DND-41 (cell line): ENCODE results near the gene COPS9.

Source experiments
- EZH2 ChIP-seq: IDR thresholded peaks from 3 replicates; pipeline ENCODE4 v1.6.1; 2012; ENCODE audit warnings: borderline replicate concordance, low read depth, mild to moderate bottlenecking, moderate library complexity, low read length, inconsistent platforms; ENCODE audit not compliant: severe bottlenecking
- TF ChIP-seq, protein P1 (sequence below): IDR thresholded peaks from 2 replicates; pipeline ENCODE4 v1.5.1; 2012; ENCODE audit warnings: borderline replicate concordance, low read length, moderate library complexity, mild to moderate bottlenecking; ENCODE audit not compliant: poor library complexity, severe bottlenecking; ENCODE audit errors: extremely low read depth

- TF ChIP-seq EZH2, result no peak
- TF ChIP-seq, protein P1, sequence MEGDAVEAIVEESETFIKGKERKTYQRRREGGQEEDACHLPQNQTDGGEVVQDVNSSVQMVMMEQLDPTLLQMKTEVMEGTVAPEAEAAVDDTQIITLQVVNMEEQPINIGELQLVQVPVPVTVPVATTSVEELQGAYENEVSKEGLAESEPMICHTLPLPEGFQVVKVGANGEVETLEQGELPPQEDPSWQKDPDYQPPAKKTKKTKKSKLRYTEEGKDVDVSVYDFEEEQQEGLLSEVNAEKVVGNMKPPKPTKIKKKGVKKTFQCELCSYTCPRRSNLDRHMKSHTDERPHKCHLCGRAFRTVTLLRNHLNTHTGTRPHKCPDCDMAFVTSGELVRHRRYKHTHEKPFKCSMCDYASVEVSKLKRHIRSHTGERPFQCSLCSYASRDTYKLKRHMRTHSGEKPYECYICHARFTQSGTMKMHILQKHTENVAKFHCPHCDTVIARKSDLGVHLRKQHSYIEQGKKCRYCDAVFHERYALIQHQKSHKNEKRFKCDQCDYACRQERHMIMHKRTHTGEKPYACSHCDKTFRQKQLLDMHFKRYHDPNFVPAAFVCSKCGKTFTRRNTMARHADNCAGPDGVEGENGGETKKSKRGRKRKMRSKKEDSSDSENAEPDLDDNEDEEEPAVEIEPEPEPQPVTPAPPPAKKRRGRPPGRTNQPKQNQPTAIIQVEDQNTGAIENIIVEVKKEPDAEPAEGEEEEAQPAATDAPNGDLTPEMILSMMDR, result no peak
Measured at GRCh38 chr2:240170354-240170735, 34.2 kb upstream of the COPS9 start.
